Smooth muscle cell (in vitro differentiated cells): ENCODE measurements around the gene PNLDC1. TPM values are rescaled to one million over a fixed set of nuclear protein-coding genes. Genes with fewer than 3 reads are reported as not detected.

Source experiments
- DNase-seq: peaks from one replicate; lab custom pipeline; 2025; ENCODE audit not compliant: unreplicated experiment; lab: John Stamatoyannopoulos, UW
- H2AFZ ChIP-seq: fragments of 200-600 bp; sonication (generic); 2 replicates; pipeline ENCODE4 v1.6.0; 2016; ENCODE audit warnings: antibody characterized with exemption, low read depth, mild to moderate bottlenecking
- H3F3A ChIP-seq: fragments of 200-600 bp; sonication (generic); 2 replicates; pipeline ENCODE4 v1.6.0; 2017; ENCODE audit warnings: antibody characterized with exemption, low read depth
- H3K27ac ChIP-seq: fragments of 200-600 bp; sonication (generic); 2 replicates; pipeline ENCODE4 v1.5.1; 2016; ENCODE audit warnings: low read depth, mild to moderate bottlenecking
- H3K27me3 ChIP-seq: fragments of 200-600 bp; sonication (generic); 2 replicates; pipeline ENCODE4 v1.6.1; 2016; ENCODE audit warnings: low read depth, mild to moderate bottlenecking
- H3K36me3 ChIP-seq: fragments of 200-600 bp; sonication (generic); 2 replicates; pipeline ENCODE4 v1.5.1; 2016; ENCODE audit warnings: low read depth
- H3K4me1 ChIP-seq: fragments of 200-600 bp; sonication (generic); 2 replicates; pipeline ENCODE4 v1.5.1; 2016; ENCODE audit warnings: low read depth
- H3K4me2 ChIP-seq: fragments of 200-600 bp; sonication (generic); 2 replicates; pipeline ENCODE4 v1.6.0; 2016; ENCODE audit warnings: mild to moderate bottlenecking
- H3K4me3 ChIP-seq: fragments of 200-600 bp; sonication (generic); 2 replicates; pipeline ENCODE4 v1.5.1; 2016; ENCODE audit warnings: mild to moderate bottlenecking
- H3K79me2 ChIP-seq: fragments of 200-600 bp; sonication (generic); 2 replicates; pipeline ENCODE4 v1.6.0; 2016; ENCODE audit warnings: low read depth, mild to moderate bottlenecking
- H3K9ac ChIP-seq: fragments of 200-600 bp; sonication (generic); 2 replicates; pipeline ENCODE4 v1.6.0; 2016; ENCODE audit warnings: low read depth
- H3K9me3 ChIP-seq: fragments of 200-600 bp; sonication (generic); replicated peaks from 2 replicates; pipeline ENCODE4 v1.5.1; 2016; ENCODE audit warnings: low read depth
- H4K20me1 ChIP-seq: fragments of 200-600 bp; sonication (generic); 2 replicates; pipeline ENCODE4 v1.6.0; 2016; ENCODE audit warnings: low read depth
- CTCF ChIP-seq: fragments of 200-600 bp; sonication (generic); IDR thresholded peaks from 2 replicates; pipeline ENCODE4 v1.5.1; 2017; ENCODE audit warnings: borderline replicate concordance, mild to moderate bottlenecking, antibody characterized with exemption; ENCODE audit not compliant: insufficient read depth, poor library complexity, severe bottlenecking
- WGBS: methylation state at CpG from one replicate; pipeline ENCODE4 v1.1.7; 2016; ENCODE audit warnings: low lambda C conversion rate; 5-methylcytosine and 5-hydroxymethylcytosine counted together
- polyA plus RNA-seq: library from polyadenylated mRNA; unstranded; fragments of >200 nt; fragmentation: Nextera tagmentation; extraction: Ambion mirVana; gene quantifications from 2 replicates; pipeline ENCODE4 v1.2.1, GENCODE V29; 2016
- total RNA-seq: library from RNA; depleted of rRNA; stranded (reverse); fragments of >200 nt; gene quantifications from 2 replicates; pipeline ENCODE4 v1.2.3, GENCODE V29; 2014

The PNLDC1 gene
- total and polyA plus RNA-seq, 2 experiments from 2014 or later: not detected

GRCh38 chr6:159819098-159819497 lies 19.0 kb downstream of the PNLDC1 start:
- Histone ChIP-seq H4K20me1 (no peaks in the 10 kb centered on the region), H3F3A (no peaks in the 10 kb centered on the region), H3K4me3 (no peak overlapping the region), H3K79me2 (no peaks in the 10 kb centered on the region), H3K4me1 (no peaks in the 10 kb centered on the region), H3K4me2 (no peak overlapping the region), H3K9ac (no peak overlapping the region), H3K36me3 (no peaks in the 10 kb centered on the region), H3K27ac (no peak overlapping the region), H3K27me3 (no peaks in the 10 kb centered on the region), H3K9me3 (no peaks in the 10 kb centered on the region), H2AFZ (no peak overlapping the region)
- TF ChIP-seq CTCF: no peak
- 93% methylated on average over 16 of the region's 16 CpGs for WGBS
- DNase-seq: no peak

- no peaks in the 10 kb centered on the region for H4K20me1 ChIP-seq
- no peaks in the 10 kb centered on the region for H3K36me3 ChIP-seq
- H3K9me3 ChIP-seq: no peaks in the 10 kb centered on the region
- H2AFZ ChIP-seq: no peak overlapping the region
- no peak overlapping the region for H3K4me2 ChIP-seq
- DNase-seq: no peak
- no peaks in the 10 kb centered on the region for H3K79me2 ChIP-seq
- H3K9ac ChIP-seq: no peak overlapping the region
- WGBS: 76% methylated on average over 28 of the region's 28 CpGs
- H3K4me3 ChIP-seq: no peak overlapping the region
- no peaks in the 10 kb centered on the region for H3F3A ChIP-seq
- TF ChIP-seq CTCF: no peak
- no peaks in the 10 kb centered on the region for H3K27me3 ChIP-seq
- no peaks in the 10 kb centered on the region for H3K4me1 ChIP-seq
- no peak overlapping the region for H3K27ac ChIP-seq
These were observed 20.0 kb downstream of the PNLDC1 start for GRCh38 chr6:159819932-159820640.

GRCh38 chr6:159821122-159821521 lies 21.0 kb downstream of the PNLDC1 start:
- no peak overlapping the region for H3K4me2 ChIP-seq
- H3F3A ChIP-seq: no peaks in the 10 kb centered on the region
- TF ChIP-seq CTCF: no peak
- 95% methylated on average over 11 of the region's 11 CpGs for WGBS
- no peak overlapping the region for H3K4me3 ChIP-seq
- no peaks in the 10 kb centered on the region for H4K20me1 ChIP-seq
- no peaks in the 10 kb centered on the region for H3K9me3 ChIP-seq
- H3K27ac ChIP-seq: no peak overlapping the region
- no peaks in the 10 kb centered on the region for H3K36me3 ChIP-seq
- H3K4me1 ChIP-seq: no peaks in the 10 kb centered on the region
- no peaks in the 10 kb centered on the region for H3K27me3 ChIP-seq
- H3K79me2 ChIP-seq: no peaks in the 10 kb centered on the region
- no peak for DNase-seq
- no peak overlapping the region for H2AFZ ChIP-seq
- H3K9ac ChIP-seq: no peak overlapping the region

- Histone ChIP-seq H3K4me2 (no peak overlapping the region), H3K9me3 (no peaks in the 10 kb centered on the region), H2AFZ (no peak overlapping the region), H3F3A (no peaks in the 10 kb centered on the region), H3K36me3 (no peaks in the 10 kb centered on the region), H3K9ac (no peak overlapping the region), H4K20me1 (no peaks in the 10 kb centered on the region), H3K27me3 (no peaks in the 10 kb centered on the region), H3K27ac (no peak overlapping the region), H3K4me3 (no peak overlapping the region), H3K4me1 (no peaks in the 10 kb centered on the region), H3K79me2 (no peaks in the 10 kb centered on the region)
- WGBS: 95% methylated on average over 10 of the region's 10 CpGs
- no peak for TF ChIP-seq CTCF
- DNase-seq: no peak
These were observed 21.6 kb downstream of the PNLDC1 start for GRCh38 chr6:159821726-159822125.
